H9 (cell line): Measurements from ENCODE around the gene FAT4. TPM values are rescaled to one million over a fixed set of nuclear protein-coding genes. Genes with fewer than 3 reads are reported as not detected.

ENCODE experiments used
- DNase-seq: peaks from one replicate; pipeline ENCODE4 v3.0.0-alpha.2; 2017
- H2AFZ ChIP-seq: one replicate; pipeline ENCODE4 v1.6.1; 2013; ENCODE audit warnings: mild to moderate bottlenecking, low read length, control low read depth, moderate library complexity
- H2AK5ac ChIP-seq: 2 replicates; pipeline ENCODE4 v1.6.1; 2013; ENCODE audit warnings: low read length, control low read depth, mixed read lengths; ENCODE audit not compliant: insufficient read length
- H2BK120ac ChIP-seq: one replicate; pipeline ENCODE4 v1.6.1; 2013; ENCODE audit warnings: low read depth, mild to moderate bottlenecking, low read length, control low read depth, inconsistent platforms; ENCODE audit not compliant: poor library complexity, severe bottlenecking
- H2BK12ac ChIP-seq: 2 replicates; pipeline ENCODE4 v1.6.1; 2013; ENCODE audit warnings: low read length, control low read depth, mixed read lengths, low read depth; ENCODE audit not compliant: insufficient read length
- H2BK15ac ChIP-seq: 2 replicates; pipeline ENCODE4 v1.6.1; 2013; ENCODE audit warnings: low read depth, low read length, control low read depth
- H2BK20ac ChIP-seq: one replicate; pipeline ENCODE4 v1.6.1; 2013; ENCODE audit warnings: low read depth, mild to moderate bottlenecking, low read length, control low read depth, inconsistent platforms; ENCODE audit not compliant: poor library complexity, severe bottlenecking
- H2BK5ac ChIP-seq: 2 replicates; pipeline ENCODE4 v1.6.1; 2013; ENCODE audit warnings: low read length, control low read depth, mixed read lengths; ENCODE audit not compliant: insufficient read length
- H3K14ac ChIP-seq: 2 replicates; pipeline ENCODE4 v1.6.1; 2013; ENCODE audit warnings: low read length, control low read depth; ENCODE audit not compliant: insufficient read depth
- H3K18ac ChIP-seq: 2 replicates; pipeline ENCODE4 v1.6.1; 2013; ENCODE audit warnings: low read depth, mild to moderate bottlenecking, mixed read lengths, low read length, control low read depth; ENCODE audit not compliant: insufficient read length
- H3K23ac ChIP-seq: 2 replicates; pipeline ENCODE4 v1.6.1; 2013; ENCODE audit warnings: low read length, control low read depth, mixed read lengths, low read depth; ENCODE audit not compliant: insufficient read length
- H3K23me2 ChIP-seq: 2 replicates; pipeline ENCODE4 v1.6.1; 2013; ENCODE audit warnings: low read depth, mild to moderate bottlenecking, mixed read lengths, low read length, control low read depth; ENCODE audit not compliant: insufficient read length, poor library complexity, severe bottlenecking
- H3K27ac ChIP-seq: 2 replicates; pipeline ENCODE4 v1.5.1; 2013; ENCODE audit warnings: low read length, control low read depth, mixed read lengths, low read depth; ENCODE audit not compliant: insufficient read length
- H3K27me3 ChIP-seq: 2 replicates; pipeline ENCODE4 v1.6.1; 2013; ENCODE audit warnings: low read length, control low read depth, inconsistent platforms; ENCODE audit not compliant: insufficient read depth
- H3K4ac ChIP-seq: 2 replicates; pipeline ENCODE4 v1.6.1; 2013; ENCODE audit warnings: low read depth, mild to moderate bottlenecking, control low read depth, inconsistent platforms, low read length, moderate library complexity
- H3K4me1 ChIP-seq: 2 replicates; pipeline ENCODE4 v1.6.1; 2013; ENCODE audit warnings: low read length, control low read depth, inconsistent platforms; ENCODE audit not compliant: insufficient read depth
- H3K4me2 ChIP-seq: 2 replicates; pipeline ENCODE4 v1.6.1; 2013; ENCODE audit warnings: low read length, control low read depth, mixed read lengths; ENCODE audit not compliant: insufficient read length, insufficient read depth
- H3K56ac ChIP-seq: 2 replicates; pipeline ENCODE4 v1.6.1; 2013; ENCODE audit warnings: low read depth, mild to moderate bottlenecking, mixed read lengths, low read length, control low read depth; ENCODE audit not compliant: insufficient read length
- H3K79me1 ChIP-seq: 2 replicates; pipeline ENCODE4 v1.6.1; 2013; ENCODE audit warnings: low read depth, mild to moderate bottlenecking, moderate library complexity, low read length, control low read depth, inconsistent platforms; ENCODE audit not compliant: insufficient read depth, poor library complexity, severe bottlenecking
- H3K79me2 ChIP-seq: 2 replicates; pipeline ENCODE4 v1.6.1; 2013; ENCODE audit warnings: low read length, control low read depth, inconsistent platforms; ENCODE audit not compliant: insufficient read depth
- H3K9ac ChIP-seq: 2 replicates; pipeline ENCODE4 v1.6.1; 2013; ENCODE audit warnings: low read length, control low read depth, mixed read lengths; ENCODE audit not compliant: insufficient read length; ENCODE audit errors: extremely low read depth
- H3K9me3 ChIP-seq: one replicate; pipeline ENCODE4 v1.6.1; 2013; ENCODE audit warnings: low read depth, low read length, inconsistent platforms; ENCODE audit not compliant: control insufficient read depth
- H3T11ph ChIP-seq: one replicate; pipeline ENCODE4 v1.6.1; 2013; ENCODE audit warnings: mild to moderate bottlenecking, low read length, control low read depth, inconsistent platforms
- H4K20me1 ChIP-seq: one replicate; pipeline ENCODE4 v1.6.1; 2013; ENCODE audit not compliant: control insufficient read depth, insufficient read length, insufficient read depth
- H4K5ac ChIP-seq: 2 replicates; pipeline ENCODE4 v1.6.1; 2013; ENCODE audit warnings: low read depth, mild to moderate bottlenecking, mixed read lengths, low read length, control low read depth; ENCODE audit not compliant: insufficient read length
- H4K8ac ChIP-seq: replicated peaks from 2 replicates; pipeline ENCODE4 v1.6.1; 2013; ENCODE audit warnings: low read length, control low read depth, mixed read lengths, low read depth; ENCODE audit not compliant: insufficient read length
- H4K91ac ChIP-seq: 2 replicates; pipeline ENCODE4 v1.6.1; 2013; ENCODE audit warnings: low read depth, mild to moderate bottlenecking, moderate library complexity, mixed read lengths, low read length, control low read depth; ENCODE audit not compliant: insufficient read length
- H3K27ac Mint-ChIP-seq, 3 experiments: 2 replicates in 2 of 3; 3 replicates in 1 of 3; pipeline ENCODE4 v1.8.0; 2020 to 2021; ENCODE audit warnings: mixed read lengths in 3 of 3, mild to moderate bottlenecking in 1 of 3, moderate library complexity in 1 of 3
- H3K27me3 Mint-ChIP-seq: 2 replicates; pipeline ENCODE4 v1.8.0; 2021; ENCODE audit warnings: low read depth, mild to moderate bottlenecking, moderate library complexity, mixed read lengths
- H3K36me3 Mint-ChIP-seq, 3 experiments: 2 replicates in 2 of 3; 3 replicates in 1 of 3; pipeline ENCODE4 v1.8.0; 2020 to 2021; ENCODE audit warnings: low read depth in 3 of 3, mixed read lengths in 3 of 3; ENCODE audit not compliant: insufficient read depth in 1 of 3
- H3K4me1 Mint-ChIP-seq, 2 experiments: 2 replicates each; pipeline ENCODE4 v1.8.0; 2020; ENCODE audit warnings: mixed read lengths in 2 of 2
- H3K4me3 Mint-ChIP-seq, 2 experiments: 2 replicates in 1 of 2; 3 replicates in 1 of 2; pipeline ENCODE4 v1.8.0; 2020 to 2021; ENCODE audit warnings: mild to moderate bottlenecking in 2 of 2, mixed read lengths in 2 of 2, moderate library complexity in 1 of 2
- H3K9me3 Mint-ChIP-seq, 2 experiments: 2 replicates in 1 of 2; 3 replicates in 1 of 2; pipeline ENCODE4 v1.8.0; 2020; ENCODE audit warnings: mild to moderate bottlenecking in 2 of 2, mixed read lengths in 2 of 2, moderate library complexity in 1 of 2
- WGBS: extraction: QIAGEN DNeasy Blood & Tissue Kit; methylation state at CpG from one replicate; pipeline ENCODE4 v1.1.7; 2013; ENCODE audit warnings: missing lambda C conversion rate, low lambda C conversion rate, mixed read lengths; ENCODE audit not compliant: insufficient read length; ENCODE audit errors: extremely low coverage; 5-methylcytosine and 5-hydroxymethylcytosine counted together
- total RNA-seq: library from RNA; stranded (reverse); gene quantifications from 2 replicates; pipeline ENCODE4 v1.2.1, GENCODE V29; 2021
- TF ChIP-seq, protein P1 (sequence below): fragments of 200-600 bp; sonication (generic); conservative IDR thresholded peaks from 3 replicates; pipeline ENCODE4 v1.8.0; 2021; ENCODE audit warnings: antibody characterized with exemption, mild to moderate bottlenecking

The FAT4 gene
- total RNA-seq, 1 experiment from 2014 or later, result 6.9 TPM

DNA sequence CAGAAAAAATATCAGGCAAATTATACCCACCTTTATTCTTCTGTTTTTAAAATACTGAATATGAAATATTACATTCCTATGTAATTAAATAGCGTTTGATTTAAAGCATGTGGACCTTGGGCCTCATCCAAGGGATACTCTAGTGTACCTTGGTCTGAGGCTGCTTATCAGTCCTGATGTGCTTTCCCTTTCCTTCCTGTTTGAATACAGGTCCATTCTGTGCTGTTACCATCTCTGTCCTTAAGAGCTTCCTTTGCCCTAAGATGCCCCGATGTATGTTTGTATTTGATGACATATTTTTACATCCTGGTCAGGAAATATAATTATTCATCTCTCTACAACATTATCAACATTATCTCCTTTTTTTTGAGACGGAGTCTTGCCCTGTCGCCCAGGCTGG, 24.1 kb downstream of the FAT4 start:
- Histone ChIP-seq H2BK20ac (no peak overlapping the region), H3K27ac (no peak overlapping the region), H3K79me1 (no peaks in the 10 kb centered on the region), H3K18ac (no peak overlapping the region), H4K20me1 (no peaks in the 10 kb centered on the region), H2BK5ac (no peak overlapping the region), H2BK12ac (no peak overlapping the region), H3K27me3 (no peaks in the 10 kb centered on the region), H2AK5ac (no peak overlapping the region), H2BK120ac (no peak overlapping the region), H3K79me2 (no peaks in the 10 kb centered on the region), H3K9ac (no peak overlapping the region), H3K14ac (no peak overlapping the region), H3K9me3 (no peaks in the 10 kb centered on the region), H3T11ph (no peak overlapping the region), H4K8ac (no peak overlapping the region), H4K91ac (no peak overlapping the region), H3K4me1 (no peaks in the 10 kb centered on the region), H3K56ac (no peak overlapping the region), H2AFZ (no peak overlapping the region), H2BK15ac (no peak overlapping the region), H3K23me2 (no peaks in the 10 kb centered on the region), H3K23ac (no peak overlapping the region), H3K4me2 (no peak overlapping the region), H3K4ac (no peak overlapping the region), H4K5ac (no peak overlapping the region)
- Mint-ChIP-seq H3K9me3 (no peaks in the 10 kb centered on the region), H3K27ac (peak overlapping the region in 1 of 3 experiments; percentile 35; a peak in 2 of 7 replicates), H3K4me1 (peaks cover 5 to 17% of the 10 kb centered on the region in 2 experiments), H3K36me3 (no peaks in the 10 kb centered on the region), H3K27me3 (no peaks in the 10 kb centered on the region), H3K4me3 (no peak overlapping the region)
- no CpG with 5 or more reads among the region's 4 CpGs for WGBS
- DNase-seq, result no peak
- TF ChIP-seq, protein P1, sequence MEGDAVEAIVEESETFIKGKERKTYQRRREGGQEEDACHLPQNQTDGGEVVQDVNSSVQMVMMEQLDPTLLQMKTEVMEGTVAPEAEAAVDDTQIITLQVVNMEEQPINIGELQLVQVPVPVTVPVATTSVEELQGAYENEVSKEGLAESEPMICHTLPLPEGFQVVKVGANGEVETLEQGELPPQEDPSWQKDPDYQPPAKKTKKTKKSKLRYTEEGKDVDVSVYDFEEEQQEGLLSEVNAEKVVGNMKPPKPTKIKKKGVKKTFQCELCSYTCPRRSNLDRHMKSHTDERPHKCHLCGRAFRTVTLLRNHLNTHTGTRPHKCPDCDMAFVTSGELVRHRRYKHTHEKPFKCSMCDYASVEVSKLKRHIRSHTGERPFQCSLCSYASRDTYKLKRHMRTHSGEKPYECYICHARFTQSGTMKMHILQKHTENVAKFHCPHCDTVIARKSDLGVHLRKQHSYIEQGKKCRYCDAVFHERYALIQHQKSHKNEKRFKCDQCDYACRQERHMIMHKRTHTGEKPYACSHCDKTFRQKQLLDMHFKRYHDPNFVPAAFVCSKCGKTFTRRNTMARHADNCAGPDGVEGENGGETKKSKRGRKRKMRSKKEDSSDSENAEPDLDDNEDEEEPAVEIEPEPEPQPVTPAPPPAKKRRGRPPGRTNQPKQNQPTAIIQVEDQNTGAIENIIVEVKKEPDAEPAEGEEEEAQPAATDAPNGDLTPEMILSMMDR, result no peak
